GM18867 (cell line): ENCODE data around the gene CCDC74A.
A peak's percentile ranks its signal among the peaks of the same experiment; 100 is the strongest.
"Not testable (repeated sequence)": the region's sequence is repeated elsewhere in the genome, so short reads cannot be mapped to it uniquely, and the experiment has no call there.

Experiments
- ATAC-seq: cut with Tn5 transposase; IDR thresholded peaks from one replicate; pipeline ENCODE4 v1.9.1; 2021; ENCODE audit warnings: mild to moderate bottlenecking, moderate library complexity; ENCODE audit not compliant: unreplicated experiment

CCDC74A gene

GRCh38 chr2:131525256-131525655 lies 2.4 kb upstream of the CCDC74A start:
- not testable (repeated sequence) for ATAC-seq

- ATAC-seq = peak; percentile 73
These were observed 1.5 kb downstream of the CCDC74A start for GRCh38 chr2:131528981-131529863.

GRCh38 chr2:131529864-131530445 lies 2.3 kb downstream of the CCDC74A start:
- not testable (repeated sequence) for ATAC-seq

GRCh38 chr2:131530626-131531344 lies 3.1 kb downstream of the CCDC74A start:
- ATAC-seq = not testable (repeated sequence)

GRCh38 chr2:131531547-131532185 lies 4.0 kb downstream of the CCDC74A start:
- ATAC-seq = not testable (repeated sequence)

GRCh38 chr2:131532723-131533608 lies 5.3 kb downstream of the CCDC74A start:
- ATAC-seq = not testable (repeated sequence)

DNA sequence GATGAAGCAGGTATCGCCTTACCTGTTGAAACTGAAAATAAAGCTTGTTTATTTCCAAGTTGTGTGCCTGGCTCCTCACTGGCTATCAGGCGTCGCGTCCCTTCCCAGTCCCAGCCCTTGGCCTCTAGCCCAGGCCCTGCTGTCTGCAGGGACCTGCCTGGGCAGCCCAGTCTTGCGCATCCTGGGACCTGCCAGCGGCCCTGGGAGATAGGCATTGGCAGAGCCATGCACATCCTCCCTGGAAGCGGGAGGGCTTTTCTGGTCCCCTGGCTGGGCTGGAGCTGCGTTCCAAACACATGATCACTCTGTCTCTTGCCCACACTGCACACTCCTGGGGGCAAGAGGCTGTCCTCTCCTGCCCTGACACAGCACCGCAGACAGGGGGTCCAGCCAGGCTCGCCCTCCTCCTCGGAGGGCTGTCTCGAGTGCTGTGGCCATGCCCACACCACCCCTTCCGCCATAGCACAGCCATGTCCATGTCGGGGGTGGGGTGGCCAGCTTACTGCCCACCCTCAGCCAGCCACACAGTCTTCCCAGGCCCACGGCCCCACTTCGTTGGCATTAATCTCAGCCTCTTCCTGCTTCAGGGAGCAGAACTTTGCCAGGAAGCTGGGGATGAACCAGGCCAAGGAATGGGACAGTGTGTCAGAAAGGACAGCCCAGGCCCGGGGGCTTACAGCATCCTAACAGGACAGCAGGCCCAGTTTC lies 6.1 kb downstream of the CCDC74A start:
- ATAC-seq = not testable (repeated sequence)

- ATAC-seq = not testable (repeated sequence)
These were observed 6.6 kb downstream of the CCDC74A start for GRCh38 chr2:131534317-131534672.

DNA sequence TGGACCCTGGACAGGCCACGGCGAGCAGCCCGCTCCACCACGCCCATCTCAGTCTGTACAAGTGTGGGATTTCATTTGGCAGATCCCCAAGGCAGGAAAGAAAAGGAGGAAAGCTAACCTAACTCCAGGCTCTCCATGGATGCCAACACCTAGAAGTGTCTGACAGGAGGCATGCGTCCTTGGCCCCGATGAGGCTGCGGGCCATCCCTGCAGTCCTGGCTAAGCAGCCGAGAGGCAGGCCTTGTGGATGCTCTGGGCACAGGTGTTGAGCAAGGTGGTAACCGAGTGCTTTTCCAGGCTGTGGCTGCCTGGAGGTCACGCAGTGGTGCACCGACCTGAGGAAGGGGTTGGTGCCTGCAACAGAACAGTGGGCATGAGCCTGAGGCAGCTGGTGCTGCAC lies 7.3 kb downstream of the CCDC74A start:
- not testable (repeated sequence) for ATAC-seq

GRCh38 chr2:131535526-131535925 lies 7.8 kb downstream of the CCDC74A start:
- no peak for ATAC-seq

DNA sequence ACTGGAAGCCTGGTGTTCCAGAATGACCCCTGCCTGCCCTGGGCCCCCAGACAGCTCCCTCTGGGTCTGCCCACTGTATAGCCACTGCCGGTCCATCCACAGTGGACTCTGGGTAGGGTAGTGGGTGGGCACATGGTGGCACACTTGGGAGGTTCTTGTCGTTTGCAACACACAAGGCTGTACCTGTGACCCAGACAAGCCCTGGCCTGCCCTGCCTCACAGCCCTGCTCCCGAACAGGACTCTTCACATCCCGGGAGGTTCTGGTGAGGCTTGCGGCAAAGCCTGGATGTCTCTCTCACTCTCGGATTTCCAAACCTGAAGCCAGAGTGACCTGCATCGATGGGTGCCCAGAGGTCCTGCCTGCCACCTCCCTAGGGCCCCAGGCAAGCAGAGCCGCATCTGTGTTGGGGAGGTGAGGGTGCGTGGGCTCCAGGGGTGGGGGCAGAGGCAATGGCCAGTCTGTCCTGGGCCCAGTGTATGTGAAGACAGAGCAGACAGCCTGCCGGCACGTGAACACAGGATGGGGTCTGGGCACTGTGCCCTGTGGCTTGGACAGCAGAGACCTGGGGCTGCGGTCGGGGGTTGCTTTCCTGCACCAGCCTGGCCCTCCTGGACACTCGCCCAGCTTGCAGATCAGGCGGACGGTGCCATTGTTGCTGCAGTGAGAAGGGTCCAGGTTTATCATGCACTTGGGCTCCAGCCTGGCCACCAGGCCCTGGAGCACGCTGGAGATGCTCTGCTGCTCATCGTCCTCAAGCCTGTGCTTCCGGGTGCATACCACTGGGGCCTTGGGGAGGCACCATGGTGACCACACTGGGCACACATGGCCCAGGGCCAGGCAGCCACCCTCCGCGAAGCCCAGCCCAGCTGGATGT lies 8.5 kb downstream of the CCDC74A start:
- ATAC-seq = not testable (repeated sequence)

GRCh38 chr2:131536841-131537240 lies 9.2 kb downstream of the CCDC74A start:
- ATAC-seq = not testable (repeated sequence)

DNA sequence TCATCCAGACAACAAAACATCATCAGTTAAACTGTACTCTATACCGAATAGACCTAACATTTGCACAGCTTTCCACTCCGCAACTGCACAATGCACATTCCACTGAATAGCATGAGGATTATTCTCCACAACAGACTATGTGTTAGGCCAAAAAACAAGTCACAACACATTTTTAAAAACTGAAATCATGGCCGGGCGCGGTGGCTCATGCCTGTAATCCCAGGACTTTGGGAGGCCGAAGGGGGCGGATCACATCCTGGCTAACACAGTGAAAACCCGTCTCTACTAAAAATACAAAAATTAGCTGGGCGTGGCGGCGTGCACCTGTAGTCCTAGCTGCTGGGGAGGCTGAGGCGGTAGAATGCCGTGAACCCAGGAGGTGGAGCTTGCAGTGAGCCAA lies 11.2 kb downstream of the CCDC74A start:
- not testable (repeated sequence) for ATAC-seq

- ATAC-seq = no peak
These were observed 15.0 kb downstream of the CCDC74A start for GRCh38 chr2:131542438-131543384.

DNA sequence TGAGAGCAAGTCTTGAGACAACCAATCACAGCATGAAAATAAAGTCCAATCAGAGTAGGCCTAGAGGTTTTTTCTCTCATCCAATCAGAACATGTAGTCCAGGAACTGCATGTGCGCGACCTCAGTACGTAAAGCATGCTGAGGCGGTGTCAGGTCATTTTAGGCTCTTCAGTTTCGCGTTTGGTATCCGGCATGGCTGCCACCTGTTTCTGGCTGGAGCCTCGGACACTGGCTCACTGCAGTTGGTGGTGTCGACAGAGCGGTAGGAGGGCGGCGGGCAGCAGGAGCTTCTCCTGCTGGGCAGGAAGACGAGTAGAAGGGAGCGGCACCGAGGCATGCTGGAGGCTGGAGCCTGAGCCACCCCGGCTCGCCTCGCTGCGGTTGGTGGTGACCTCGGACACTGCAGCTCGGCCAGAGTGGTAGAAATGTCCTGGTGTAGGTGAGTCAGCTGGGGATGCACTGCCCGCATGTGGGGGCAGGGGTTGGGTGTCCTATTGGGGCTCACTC lies 15.8 kb downstream of the CCDC74A start:
- ATAC-seq = no peak

GRCh38 chr2:131544006-131544812 lies 16.5 kb downstream of the CCDC74A start:
- ATAC-seq = not testable (repeated sequence)
